ENCODE results near the gene HSF4.

DNA sequence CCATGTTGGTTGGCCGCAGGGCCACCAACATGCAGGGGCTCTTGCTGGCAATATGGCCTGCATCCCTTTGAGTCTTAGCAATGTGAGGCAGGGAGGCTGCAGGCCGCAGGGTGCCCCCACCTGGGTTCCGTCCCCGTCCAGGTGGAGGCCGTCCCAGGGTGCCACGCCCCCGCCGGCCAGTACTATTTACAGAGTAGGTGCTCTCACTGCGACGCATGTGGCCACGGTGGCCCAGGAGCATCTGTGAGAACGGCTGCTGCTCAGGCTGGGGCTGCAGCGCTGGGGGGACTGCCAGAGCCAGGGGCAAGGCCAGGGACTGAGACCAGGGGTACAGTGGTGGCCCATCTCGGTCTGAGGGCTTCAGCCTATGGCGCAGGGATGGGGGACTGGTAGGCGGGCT is 15.6 kb downstream of the HSF4 start:
- TF ChIP-seq, protein P1, sequence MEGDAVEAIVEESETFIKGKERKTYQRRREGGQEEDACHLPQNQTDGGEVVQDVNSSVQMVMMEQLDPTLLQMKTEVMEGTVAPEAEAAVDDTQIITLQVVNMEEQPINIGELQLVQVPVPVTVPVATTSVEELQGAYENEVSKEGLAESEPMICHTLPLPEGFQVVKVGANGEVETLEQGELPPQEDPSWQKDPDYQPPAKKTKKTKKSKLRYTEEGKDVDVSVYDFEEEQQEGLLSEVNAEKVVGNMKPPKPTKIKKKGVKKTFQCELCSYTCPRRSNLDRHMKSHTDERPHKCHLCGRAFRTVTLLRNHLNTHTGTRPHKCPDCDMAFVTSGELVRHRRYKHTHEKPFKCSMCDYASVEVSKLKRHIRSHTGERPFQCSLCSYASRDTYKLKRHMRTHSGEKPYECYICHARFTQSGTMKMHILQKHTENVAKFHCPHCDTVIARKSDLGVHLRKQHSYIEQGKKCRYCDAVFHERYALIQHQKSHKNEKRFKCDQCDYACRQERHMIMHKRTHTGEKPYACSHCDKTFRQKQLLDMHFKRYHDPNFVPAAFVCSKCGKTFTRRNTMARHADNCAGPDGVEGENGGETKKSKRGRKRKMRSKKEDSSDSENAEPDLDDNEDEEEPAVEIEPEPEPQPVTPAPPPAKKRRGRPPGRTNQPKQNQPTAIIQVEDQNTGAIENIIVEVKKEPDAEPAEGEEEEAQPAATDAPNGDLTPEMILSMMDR (IDR thresholded peaks at IDR 0.05; ENCODE audit: extremely low read depth in 1 of 2, insufficient read depth in 1 of 2, low read depth in 1 of 2, low read length in 2 of 2): no peak
- TF ChIP-seq EZH2 (IDR thresholded peaks at IDR 0.05; ENCODE audit: borderline replicate concordance, low read depth, low read length, severe bottlenecking): no peak
- no peak for TF ChIP-seq POLR2A (IDR thresholded peaks at IDR 0.05; ENCODE audit: low read depth, low read length)
- no peak for TF ChIP-seq POLR2AphosphoS5 (IDR thresholded peaks at IDR 0.05; ENCODE audit: insufficient read depth, low read depth, low read length)
- TF ChIP-seq GATA2 (IDR thresholded peaks at IDR 0.05; ENCODE audit: insufficient read depth, insufficient read length, low read depth, low read length): no peak
- TF ChIP-seq, protein P2, sequence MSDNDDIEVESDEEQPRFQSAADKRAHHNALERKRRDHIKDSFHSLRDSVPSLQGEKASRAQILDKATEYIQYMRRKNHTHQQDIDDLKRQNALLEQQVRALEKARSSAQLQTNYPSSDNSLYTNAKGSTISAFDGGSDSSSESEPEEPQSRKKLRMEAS (IDR thresholded peaks at IDR 0.05; ENCODE audit: insufficient read depth, insufficient read length): no peak
- TF ChIP-seq FOS (IDR thresholded peaks at IDR 0.05; ENCODE audit: borderline replicate concordance, insufficient read depth, low read length): no peak

Data from endothelial cell of umbilical vein (primary cell).